HG03066 (cell line): Measurements from ENCODE around the gene TWNK.
"Not testable (repeated sequence)": the region's sequence is repeated elsewhere in the genome, so short reads cannot be mapped to it uniquely, and the experiment has no call there.

Source experiments
- ATAC-seq: cut with Tn5 transposase; IDR thresholded peaks from one replicate; pipeline ENCODE4 v1.9.1; 2021; ENCODE audit warnings: low read depth; ENCODE audit not compliant: unreplicated experiment

The TWNK gene

DNA sequence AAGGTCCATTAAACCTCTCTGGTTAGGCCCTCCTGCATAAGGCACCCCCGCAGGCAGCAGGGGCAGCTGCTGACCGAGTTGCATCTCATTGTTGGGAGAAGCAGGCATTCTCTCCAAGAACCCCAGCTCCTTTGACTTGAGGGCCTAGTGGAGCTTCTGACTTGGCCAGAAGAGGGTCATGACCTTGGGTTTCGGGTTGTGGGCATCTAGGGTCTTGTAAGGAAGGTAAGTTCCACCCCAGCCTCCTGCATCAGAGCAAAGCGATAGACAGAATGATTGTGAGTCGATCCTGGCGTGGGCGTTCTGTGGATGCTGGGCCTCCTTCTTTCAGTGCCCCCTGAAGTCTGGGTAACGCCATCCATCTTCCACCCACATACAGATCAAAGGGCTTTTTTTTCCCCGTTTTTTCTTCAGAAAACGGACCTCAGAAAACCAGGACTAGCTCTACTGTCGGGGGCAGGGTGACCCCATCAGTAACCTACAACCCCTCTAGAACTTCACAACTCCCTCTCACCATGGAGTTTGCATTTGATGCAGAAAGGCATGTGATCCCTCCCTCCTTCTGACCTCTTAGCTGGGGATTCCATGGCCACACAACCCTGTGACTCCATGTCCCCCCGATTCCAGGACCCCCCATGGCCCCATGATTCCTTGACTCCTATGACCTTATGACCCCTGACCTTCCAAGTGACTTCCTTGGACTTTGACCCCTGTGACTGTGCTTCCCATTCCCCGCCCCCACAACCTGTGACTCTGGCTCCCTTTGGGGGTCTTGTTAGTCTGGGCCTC lies 15.0 kb upstream of the TWNK start:
- ATAC-seq, result no peak

DNA sequence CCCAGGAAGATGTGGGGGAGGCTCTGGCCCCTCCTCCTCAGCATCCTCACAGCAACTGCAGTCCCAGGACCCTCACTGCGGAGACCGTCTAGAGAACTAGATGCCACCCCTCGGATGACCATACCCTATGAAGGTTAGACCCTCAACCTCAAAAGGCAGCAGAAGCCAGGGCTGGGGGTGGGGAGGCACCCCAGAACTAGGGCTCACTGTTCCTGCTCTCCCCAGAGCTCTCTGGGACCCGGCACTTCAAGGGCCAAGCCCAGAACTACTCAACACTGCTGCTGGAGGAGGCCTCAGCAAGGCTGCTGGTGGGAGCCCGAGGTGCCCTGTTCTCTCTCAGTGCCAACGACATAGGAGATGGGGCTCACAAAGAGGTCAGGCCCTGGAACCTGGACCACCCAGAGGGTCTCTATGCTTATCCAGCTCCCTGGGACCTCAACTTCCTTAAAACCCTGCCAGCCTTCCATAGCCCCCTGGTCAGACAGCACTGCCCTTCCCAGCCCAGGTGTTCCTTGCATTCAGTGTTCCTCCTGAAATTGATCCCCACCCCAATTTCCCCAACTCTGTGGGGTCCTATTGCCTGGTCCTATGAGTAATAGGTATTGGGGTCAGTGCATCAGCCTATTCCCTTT lies 14.3 kb upstream of the TWNK start:
- no peak for ATAC-seq

DNA sequence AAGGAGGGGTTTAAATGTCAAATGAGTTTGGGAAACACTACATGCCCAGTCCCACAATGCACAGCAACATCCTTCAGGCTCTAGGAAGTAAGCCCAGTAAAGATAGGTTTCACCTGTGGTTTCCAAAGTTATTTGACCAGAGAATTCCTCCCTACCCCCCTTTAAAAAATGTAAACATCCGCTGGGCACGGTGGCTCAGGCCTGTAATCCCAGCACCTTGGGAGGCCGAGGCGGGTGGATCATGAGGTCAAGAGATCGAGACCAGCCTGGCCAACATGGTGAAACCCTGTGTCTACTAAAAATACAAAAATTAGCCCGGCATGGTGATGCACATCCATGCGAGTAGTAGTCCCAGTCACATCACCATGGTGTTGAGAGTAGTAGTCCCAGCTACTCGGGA lies 11.9 kb upstream of the TWNK start:
- ATAC-seq, result not testable (repeated sequence)

DNA sequence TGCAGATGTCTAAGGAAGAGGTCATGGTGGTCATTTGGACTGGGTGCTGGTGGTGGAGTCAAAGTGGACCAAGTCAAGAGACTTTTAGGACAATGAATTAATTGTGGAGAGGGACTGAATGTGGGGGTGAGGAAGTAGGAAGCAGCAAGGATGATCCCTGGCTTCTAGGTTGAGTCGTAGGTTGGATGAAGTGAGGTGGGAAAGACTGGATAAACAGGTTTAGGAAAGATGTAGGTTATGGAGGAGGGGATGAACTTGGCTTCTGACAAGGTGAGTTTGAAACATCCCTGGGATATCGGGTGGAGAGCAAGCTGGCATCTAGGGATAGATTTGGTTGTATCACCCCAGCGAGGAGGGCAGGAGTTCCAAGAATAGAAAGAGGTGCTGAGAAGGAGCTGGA lies 10.4 kb upstream of the TWNK start:
- no peak for ATAC-seq

DNA sequence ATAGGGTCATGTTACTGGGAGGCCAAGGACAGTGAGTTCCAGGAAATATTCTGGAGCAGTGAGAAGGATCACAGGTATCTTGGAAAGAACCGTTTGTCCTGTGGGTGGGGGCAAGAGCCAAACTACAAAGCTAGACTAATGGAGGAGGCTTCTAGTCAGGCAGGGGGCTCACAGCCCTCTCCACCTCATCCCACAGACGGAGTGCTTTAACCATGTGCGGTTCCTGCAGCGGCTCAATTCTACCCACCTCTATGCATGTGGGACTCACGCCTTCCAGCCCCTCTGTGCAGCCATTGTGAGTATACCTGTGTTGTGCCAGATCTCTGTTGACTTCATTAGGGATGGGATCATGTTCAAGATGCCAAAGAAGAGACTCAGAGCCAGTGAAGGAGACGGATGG lies 9.9 kb upstream of the TWNK start:
- ATAC-seq, result no peak

DNA sequence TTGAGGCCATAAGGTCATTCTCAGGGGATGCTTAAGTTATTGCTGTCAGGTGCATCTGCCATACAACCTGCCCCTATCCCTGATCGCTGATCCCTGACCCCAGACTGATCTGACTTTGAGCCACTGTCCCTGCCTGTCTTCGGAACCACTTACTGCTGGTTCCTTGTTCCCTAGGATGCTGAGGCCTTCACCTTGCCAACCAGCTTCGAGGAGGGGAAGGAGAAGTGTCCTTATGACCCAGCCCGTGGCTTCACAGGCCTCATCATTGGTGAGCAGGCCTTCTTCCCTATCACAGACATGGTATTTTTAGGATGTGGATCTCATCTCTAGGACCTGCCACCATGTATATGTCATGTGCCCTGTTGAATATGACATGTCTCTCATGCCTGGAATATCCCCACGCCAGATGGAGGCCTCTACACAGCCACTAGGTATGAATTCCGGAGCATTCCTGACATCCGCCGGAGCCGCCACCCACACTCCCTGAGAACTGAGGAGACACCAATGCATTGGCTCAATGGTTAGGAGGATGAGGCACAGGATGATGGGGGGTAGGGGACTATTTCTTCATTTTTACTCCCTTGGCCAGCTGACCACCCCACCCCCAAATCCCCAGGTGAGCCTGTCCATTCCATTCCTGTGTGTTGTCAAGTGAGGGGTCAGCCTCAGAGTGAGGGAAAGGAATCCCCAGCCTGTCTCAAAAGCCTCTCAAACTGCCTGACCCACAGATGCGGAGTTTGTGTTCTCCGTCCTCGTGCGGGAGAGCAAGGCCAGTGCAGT lies 9.0 kb upstream of the TWNK start:
- no peak for ATAC-seq

DNA sequence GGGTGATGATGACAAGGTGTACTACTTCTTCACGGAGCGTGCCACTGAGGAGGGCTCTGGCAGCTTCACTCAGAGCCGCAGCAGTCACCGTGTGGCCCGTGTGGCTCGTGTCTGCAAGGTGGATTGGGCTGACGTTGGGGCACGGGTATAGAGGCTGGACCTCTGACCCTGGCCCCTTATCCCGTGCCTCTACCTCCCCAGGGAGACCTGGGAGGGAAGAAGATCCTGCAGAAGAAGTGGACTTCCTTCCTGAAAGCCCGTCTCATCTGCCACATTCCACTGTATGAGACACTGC lies 8.5 kb upstream of the TWNK start:
- ATAC-seq, result no peak

DNA sequence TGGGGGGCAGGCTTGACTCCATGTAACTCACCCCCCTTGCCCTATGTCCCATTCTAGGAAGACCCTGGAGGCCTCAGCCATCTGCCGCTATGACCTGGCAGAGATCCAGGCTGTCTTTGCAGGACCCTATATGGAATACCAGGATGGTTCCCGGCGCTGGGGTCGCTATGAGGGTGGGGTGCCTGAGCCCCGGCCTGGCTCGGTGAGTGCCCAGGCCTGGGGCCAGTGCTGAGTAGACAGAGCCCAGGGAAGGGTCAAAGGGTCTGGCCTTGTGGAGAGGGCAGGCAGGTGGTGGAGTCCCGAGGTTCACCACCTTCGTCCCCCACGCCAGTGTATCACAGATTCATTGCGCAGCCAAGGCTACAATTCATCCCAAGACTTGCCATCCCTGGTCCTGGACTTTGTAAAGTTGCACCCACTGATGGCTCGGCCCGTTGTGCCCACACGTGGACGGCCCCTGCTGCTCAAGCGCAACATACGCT lies 7.5 kb upstream of the TWNK start:
- ATAC-seq, result no peak

DNA sequence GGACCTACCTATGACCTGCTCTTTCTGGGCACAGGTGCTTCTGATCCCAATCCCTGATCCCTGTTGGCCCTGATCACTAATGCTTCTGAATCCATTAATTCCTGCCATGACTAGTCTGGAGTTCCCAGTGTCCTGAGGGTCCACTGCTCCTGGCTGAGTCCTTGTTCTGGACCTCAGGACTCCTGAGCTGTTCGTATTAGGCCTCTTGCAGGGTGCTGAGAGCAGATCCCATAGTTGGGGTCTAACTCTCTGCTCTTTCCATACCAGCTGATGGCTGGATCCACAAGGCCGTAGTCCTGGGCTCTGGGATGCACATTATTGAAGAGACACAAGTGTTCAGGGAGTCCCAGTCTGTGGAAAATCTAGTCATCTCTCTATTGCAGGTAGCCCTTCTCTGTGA lies 7.0 kb upstream of the TWNK start:
- no peak for ATAC-seq

DNA sequence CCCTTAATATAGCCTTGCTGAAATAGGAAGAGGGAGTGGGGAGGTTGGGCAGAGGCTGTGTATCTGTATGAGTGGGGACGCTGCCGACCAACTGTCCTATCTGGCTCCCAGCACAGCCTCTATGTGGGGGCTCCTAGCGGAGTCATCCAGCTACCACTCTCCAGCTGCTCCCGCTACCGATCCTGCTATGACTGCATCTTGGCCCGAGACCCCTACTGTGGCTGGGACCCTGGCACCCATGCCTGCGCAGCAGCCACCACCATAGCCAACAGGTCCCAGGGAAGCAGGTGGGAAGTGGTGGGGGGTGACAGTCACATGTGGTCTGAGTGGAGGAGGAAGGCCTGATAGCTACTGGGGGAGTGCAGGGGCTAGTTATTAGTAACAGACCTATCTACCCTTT lies 6.6 kb upstream of the TWNK start:
- no peak for ATAC-seq

DNA sequence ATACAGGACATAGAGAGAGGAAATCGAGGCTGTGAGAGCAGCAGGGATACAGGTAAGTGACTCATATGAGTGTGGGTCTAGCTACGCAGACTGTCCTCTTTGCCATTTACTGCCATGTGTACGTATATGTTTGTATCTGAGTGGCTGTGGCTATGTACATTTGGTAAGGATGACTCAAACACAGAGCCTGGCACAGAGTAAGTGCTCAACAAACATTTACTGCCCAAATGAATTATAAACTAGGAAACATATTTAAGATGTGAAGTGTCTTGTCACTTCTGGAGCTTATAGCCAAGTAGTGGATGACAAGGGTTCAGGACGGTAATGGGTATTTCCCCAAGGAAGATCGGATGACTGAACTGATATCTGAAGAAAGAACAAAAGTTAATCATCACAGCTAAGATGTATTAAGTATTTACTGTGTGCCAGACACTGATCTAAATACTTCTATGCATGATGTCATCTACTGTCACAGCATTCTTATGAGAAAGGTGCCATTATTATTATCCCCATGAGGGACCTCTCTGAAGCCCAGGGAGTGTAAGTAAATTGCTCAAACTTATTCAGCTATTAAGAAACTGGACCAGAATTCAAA lies 6.1 kb upstream of the TWNK start:
- no peak for ATAC-seq

DNA sequence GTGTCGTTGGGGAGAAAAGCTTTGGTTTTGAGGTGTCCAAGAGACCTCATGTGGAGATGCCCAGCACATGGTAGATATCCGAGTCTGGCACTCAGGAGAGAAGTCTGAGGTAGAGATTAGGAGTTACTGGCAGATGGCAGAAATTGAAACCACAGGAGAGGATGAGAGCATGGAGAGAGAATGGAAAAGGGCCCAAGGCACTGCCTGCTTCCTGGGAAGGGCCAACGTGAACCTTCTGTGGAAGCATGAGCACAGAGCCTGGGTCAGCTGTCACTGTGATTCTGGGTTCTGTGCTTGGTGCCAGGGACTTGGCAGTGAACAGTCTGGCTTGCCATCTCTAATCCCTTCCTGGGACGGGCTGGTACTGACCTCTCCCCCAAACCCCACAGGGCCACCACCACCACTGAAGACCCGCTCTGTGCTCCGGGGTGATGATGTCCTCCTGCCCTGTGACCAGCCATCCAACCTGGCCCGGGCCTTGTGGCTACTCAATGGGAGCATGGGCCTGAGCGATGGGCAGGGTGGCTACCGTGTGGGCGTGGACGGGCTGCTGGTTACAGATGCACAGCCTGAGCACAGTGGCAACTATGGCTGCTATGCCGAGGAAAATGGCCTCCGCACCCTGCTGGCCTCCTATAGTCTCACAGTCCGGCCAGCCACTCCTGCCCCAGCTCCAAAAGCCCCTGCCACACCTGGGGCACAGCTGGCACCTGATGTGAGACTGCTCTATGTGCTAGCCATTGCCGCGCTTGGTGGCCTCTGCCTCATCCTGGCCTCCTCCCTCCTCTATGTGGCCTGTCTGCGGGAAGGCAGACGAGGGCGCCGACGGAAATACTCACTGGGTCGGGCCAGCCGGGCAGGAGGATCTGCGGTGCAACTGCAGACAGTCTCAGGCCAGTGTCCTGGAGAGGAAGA lies 4.2 kb upstream of the TWNK start:
- ATAC-seq, result no peak

DNA sequence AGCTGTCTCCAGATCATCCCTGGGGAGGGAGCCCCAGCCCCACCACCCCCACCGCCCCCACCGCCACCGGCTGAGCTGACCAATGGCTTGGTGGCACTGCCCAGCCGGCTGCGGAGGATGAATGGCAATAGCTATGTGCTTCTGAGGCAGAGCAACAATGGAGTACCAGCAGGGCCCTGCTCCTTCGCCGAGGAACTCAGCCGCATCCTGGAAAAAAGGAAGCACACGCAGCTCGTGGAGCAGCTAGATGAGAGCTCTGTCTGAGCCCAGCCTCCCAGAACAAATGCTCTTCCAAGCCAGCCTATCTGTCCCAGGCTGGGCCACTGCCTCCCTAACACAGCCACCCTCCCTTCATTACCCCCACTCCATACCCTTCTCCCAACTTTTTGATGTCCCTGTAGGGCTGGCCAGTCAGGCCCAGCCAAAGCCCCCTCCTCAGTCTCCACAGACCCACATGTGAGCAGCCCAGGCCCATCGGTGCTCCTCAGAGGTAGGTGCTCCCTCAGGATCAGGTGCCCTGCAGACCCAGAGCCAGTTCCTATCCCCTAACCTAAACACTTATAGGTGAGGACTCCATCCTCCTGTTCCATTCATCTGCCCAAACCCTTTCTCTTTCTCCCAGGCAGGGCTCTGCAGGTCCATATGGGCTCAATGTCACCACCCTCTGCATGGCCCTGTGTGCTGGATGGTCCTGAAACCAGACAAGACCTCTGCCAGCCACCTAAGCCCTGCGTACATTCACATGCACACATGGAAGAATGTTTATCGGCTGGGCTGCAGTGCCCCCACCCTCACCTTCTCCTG lies 3.3 kb upstream of the TWNK start:
- no peak for ATAC-seq

DNA sequence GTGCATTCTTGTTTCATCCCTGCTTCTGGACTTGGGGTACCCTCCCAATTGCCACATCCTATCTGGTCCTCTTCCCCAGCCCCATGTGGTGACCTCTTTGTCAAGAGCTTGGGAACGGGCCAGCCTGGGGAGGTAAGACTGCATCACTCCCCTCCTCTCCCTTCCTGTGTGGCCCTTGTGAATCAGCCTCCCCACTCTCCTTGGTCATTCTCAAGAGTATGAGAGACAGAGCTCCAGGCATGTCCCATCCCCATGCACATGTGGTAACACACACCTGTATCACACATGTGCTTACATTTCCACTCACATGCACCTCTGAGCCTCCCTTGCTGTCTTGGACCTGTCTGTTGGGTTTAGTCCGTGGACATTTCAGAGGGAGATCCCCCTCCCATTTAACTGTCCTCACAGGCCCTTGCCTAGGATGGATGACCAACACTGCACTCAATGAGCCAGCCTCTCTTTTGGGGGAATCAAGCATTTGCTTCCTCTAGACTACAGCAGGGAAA lies 2.6 kb upstream of the TWNK start:
- ATAC-seq, result no peak

DNA sequence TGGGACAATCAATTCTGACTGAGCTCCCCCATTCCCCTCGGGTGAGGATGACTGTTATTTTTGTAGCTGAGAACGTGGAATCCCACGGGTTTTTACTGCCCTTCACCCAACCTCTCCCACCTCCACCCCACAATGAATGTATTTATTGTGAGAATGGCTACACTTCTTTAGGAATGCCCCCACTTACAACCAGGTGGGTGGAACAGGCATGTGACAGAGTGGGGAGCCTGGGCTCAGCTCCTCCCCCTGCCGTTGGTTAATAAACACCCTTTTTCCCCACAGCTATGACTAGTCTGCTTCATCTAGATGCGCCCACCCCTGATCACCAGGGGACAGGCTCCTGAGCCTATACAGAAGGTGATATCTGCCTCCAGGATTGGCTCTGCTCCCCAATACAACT lies 2.0 kb upstream of the TWNK start:
- no peak for ATAC-seq

DNA sequence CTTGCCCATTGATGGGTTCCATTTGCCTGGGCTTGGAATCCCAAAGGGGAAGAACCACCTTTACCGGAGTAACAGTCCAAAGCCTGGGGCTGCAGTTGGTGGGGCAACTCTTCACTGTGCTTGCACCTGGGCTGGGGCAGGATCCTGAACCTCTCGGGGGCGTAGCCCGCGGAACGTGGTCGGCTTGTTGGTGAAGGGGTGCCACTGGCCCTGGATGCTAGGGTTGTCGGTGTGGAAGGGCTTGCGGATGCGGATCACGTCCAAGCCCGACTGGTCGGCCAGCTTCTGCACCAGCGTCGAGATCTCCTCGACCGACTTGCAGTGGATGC lies 756 bp upstream of the TWNK start:
- ATAC-seq, result no peak

DNA sequence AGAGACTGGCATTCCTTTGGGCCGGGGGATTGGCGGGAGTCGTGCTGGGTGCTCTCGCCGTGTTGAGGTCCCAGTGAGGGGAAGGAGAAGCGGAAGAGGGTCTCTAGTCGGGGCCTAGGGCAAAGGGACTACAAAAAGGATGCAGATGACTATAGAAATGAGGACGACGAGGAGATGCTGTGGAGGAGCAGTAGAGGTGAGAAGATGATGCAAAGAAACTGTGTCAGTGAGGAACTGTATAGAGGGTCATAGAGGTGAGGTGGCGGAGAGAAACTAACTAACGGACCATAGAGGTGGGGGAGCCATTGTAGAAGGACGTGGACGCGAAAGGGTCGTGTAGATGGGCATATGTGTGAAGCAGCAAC lies 324 bp downstream of the TWNK start:
- ATAC-seq, result no peak

DNA sequence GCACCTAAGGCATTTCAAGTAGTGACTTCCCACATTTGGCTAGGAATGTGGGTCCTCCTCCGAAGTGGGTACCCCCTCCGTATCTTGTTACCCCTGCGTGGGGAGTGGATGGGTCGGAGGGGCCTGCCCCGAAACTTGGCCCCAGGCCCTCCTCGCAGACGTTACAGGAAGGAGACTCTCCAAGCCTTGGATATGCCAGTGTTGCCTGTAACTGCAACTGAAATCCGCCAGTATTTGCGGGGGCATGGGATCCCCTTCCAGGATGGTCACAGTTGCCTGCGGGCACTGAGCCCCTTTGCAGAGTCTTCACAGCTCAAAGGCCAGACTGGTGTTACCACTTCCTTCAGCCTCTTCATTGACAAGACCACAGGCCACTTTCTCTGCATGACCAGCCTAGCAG lies 823 bp downstream of the TWNK start:
- no peak for ATAC-seq

DNA sequence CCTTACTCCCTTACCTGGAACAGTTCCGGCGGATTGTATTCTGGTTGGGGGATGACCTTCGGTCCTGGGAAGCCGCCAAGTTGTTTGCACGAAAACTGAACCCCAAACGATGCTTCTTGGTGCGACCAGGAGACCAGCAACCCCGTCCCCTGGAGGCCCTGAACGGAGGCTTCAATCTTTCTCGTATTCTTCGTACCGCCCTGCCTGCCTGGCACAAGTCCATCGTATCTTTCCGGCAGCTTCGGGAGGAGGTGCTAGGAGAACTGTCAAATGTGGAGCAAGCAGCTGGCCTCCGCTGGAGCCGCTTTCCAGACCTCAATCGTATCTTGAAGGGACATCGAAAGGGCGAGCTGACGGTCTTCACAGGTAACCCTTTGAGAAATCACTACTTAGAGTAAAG lies 1.7 kb downstream of the TWNK start:
- ATAC-seq, result no peak
